ENCODE measurements around the gene EMILIN2.
A peak's percentile ranks its signal among the peaks of the same experiment; 100 is the strongest.

EMILIN2 gene

GRCh38 chr18:2954869-2955645 is 108.3 kb downstream of the EMILIN2 start:
- H3K27me3 ChIP-seq (ENCODE audit: insufficient read depth, poor library complexity, severe bottlenecking), result no peaks in the 10 kb centered on the region
- no peak overlapping the region for H3K4me3 ChIP-seq (replicated peaks; ENCODE audit: insufficient read depth, low read length)
- H3K27ac ChIP-seq (replicated peaks), result no peak overlapping the region
- no peak for DNase-seq (ENCODE audit: low read depth in 1 of 2, low spot score in 1 of 2)
- TF ChIP-seq, protein P1, sequence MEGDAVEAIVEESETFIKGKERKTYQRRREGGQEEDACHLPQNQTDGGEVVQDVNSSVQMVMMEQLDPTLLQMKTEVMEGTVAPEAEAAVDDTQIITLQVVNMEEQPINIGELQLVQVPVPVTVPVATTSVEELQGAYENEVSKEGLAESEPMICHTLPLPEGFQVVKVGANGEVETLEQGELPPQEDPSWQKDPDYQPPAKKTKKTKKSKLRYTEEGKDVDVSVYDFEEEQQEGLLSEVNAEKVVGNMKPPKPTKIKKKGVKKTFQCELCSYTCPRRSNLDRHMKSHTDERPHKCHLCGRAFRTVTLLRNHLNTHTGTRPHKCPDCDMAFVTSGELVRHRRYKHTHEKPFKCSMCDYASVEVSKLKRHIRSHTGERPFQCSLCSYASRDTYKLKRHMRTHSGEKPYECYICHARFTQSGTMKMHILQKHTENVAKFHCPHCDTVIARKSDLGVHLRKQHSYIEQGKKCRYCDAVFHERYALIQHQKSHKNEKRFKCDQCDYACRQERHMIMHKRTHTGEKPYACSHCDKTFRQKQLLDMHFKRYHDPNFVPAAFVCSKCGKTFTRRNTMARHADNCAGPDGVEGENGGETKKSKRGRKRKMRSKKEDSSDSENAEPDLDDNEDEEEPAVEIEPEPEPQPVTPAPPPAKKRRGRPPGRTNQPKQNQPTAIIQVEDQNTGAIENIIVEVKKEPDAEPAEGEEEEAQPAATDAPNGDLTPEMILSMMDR (IDR thresholded peaks at IDR 0.05; ENCODE audit: insufficient read depth, low read length), result no peak
- no peak for TF ChIP-seq SPI1 (IDR thresholded peaks at IDR 0.05; ENCODE audit: borderline replicate concordance, low read depth)
- TF ChIP-seq REST (IDR thresholded peaks at IDR 0.05; ENCODE audit: insufficient replicate concordance, low read depth), result no peak
- no peak for TF ChIP-seq GABPA (IDR thresholded peaks at IDR 0.05; ENCODE audit: low read depth)
- TF ChIP-seq POLR2AphosphoS5 (IDR thresholded peaks at IDR 0.05; ENCODE audit: low read depth), result no peak

DNA sequence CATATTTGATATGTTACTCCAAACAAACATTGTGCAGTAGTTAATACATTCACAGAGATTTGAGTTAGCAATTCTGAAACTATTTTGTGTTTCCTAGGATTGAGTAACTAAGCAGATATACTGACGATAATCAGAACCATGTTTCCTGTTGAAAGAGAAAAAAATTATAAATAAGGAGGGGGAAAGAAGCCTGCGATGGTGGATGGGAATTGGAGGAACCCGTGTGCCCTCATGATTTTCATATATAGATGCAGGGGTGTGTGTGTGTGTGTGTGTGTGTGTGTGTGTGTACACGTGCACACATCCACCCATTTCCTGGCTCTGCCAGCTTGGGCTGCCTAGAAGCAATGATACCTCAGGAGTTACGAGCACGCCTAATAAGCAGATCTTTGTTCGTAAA is 109.2 kb downstream of the EMILIN2 start:
- Histone ChIP-seq H3K27ac (replicated peaks) (no peak overlapping the region), H3K27me3 (ENCODE audit: insufficient read depth, poor library complexity, severe bottlenecking) (no peaks in the 10 kb centered on the region), H3K4me3 (replicated peaks; ENCODE audit: insufficient read depth, low read length) (no peak overlapping the region)
- DNase-seq (ENCODE audit: low read depth in 1 of 2, low spot score in 1 of 2), result no peak
- TF ChIP-seq, protein P1 (IDR thresholded peaks at IDR 0.05; ENCODE audit: insufficient read depth, low read length), result no peak
- TF ChIP-seq GABPA (IDR thresholded peaks at IDR 0.05; ENCODE audit: low read depth) (no peak), POLR2AphosphoS5 (IDR thresholded peaks at IDR 0.05; ENCODE audit: low read depth) (no peak)

GRCh38 chr18:2958819-2959298 is 112.1 kb downstream of the EMILIN2 start:
- Histone ChIP-seq H3K27me3 (ENCODE audit: insufficient read depth, poor library complexity, severe bottlenecking) (no peaks in the 10 kb centered on the region), H3K4me3 (replicated peaks; ENCODE audit: insufficient read depth, low read length) (no peak overlapping the region), H3K27ac (replicated peaks) (peak overlapping the region; percentile 30)
- TF ChIP-seq POLR2AphosphoS5 (IDR thresholded peaks at IDR 0.05; ENCODE audit: low read depth), result peak; percentile 50; the same call in 1 of the 2 replicates
- no peak for TF ChIP-seq SPI1 (IDR thresholded peaks at IDR 0.05; ENCODE audit: borderline replicate concordance, low read depth)
- no peak for TF ChIP-seq REST (IDR thresholded peaks at IDR 0.05; ENCODE audit: insufficient replicate concordance, low read depth)
- no peak; the same call in 1 of the 2 replicates for TF ChIP-seq GABPA (IDR thresholded peaks at IDR 0.05; ENCODE audit: low read depth)
- DNase-seq (ENCODE audit: low read depth in 1 of 2, low spot score in 1 of 2), result peak; percentile 58 to 64

GRCh38 chr18:2959341-2959740 is 112.5 kb downstream of the EMILIN2 start:
- TF ChIP-seq SPI1 (IDR thresholded peaks at IDR 0.05; ENCODE audit: borderline replicate concordance, low read depth) (no peak), REST (IDR thresholded peaks at IDR 0.05; ENCODE audit: insufficient replicate concordance, low read depth) (no peak), POLR2AphosphoS5 (IDR thresholded peaks at IDR 0.05; ENCODE audit: low read depth) (no peak), GABPA (IDR thresholded peaks at IDR 0.05; ENCODE audit: low read depth) (no peak)
- TF ChIP-seq, protein P1 (IDR thresholded peaks at IDR 0.05; ENCODE audit: insufficient read depth, low read length), result no peak
- H3K27ac ChIP-seq (replicated peaks), result peak overlapping the region; percentile 30
- H3K27me3 ChIP-seq (ENCODE audit: insufficient read depth, poor library complexity, severe bottlenecking), result no peaks in the 10 kb centered on the region
- DNase-seq (ENCODE audit: low read depth in 1 of 2, low spot score in 1 of 2), result no peak
- no peak overlapping the region for H3K4me3 ChIP-seq (replicated peaks; ENCODE audit: insufficient read depth, low read length)

Measured in HL-60 (cell line).